ENCODE measurements around the gene KCNN2.

DNA sequence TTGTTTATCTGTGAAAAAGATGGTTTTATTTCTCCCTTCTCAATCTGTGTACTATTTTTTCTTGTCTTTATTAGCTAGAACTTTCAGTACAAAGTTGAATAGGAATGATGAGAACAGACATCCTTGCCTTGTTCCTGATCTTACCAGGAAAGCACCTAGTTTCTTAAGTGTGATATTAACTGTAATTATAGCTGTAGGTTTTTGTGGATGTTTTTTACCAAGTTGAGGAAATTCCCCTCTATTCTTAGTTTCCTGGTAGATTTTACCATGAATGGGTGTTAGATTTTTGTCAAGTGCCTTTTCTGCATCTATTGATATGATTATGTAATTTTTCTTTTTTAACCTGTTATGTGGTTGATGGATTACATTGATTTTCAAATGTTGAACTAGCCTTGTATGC, 68.7 kb downstream of the KCNN2 start:
- TF ChIP-seq, protein P1, sequence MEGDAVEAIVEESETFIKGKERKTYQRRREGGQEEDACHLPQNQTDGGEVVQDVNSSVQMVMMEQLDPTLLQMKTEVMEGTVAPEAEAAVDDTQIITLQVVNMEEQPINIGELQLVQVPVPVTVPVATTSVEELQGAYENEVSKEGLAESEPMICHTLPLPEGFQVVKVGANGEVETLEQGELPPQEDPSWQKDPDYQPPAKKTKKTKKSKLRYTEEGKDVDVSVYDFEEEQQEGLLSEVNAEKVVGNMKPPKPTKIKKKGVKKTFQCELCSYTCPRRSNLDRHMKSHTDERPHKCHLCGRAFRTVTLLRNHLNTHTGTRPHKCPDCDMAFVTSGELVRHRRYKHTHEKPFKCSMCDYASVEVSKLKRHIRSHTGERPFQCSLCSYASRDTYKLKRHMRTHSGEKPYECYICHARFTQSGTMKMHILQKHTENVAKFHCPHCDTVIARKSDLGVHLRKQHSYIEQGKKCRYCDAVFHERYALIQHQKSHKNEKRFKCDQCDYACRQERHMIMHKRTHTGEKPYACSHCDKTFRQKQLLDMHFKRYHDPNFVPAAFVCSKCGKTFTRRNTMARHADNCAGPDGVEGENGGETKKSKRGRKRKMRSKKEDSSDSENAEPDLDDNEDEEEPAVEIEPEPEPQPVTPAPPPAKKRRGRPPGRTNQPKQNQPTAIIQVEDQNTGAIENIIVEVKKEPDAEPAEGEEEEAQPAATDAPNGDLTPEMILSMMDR (IDR thresholded peaks at IDR 0.05) = no peak
- TF ChIP-seq POLR2A (IDR thresholded peaks at IDR 0.05) = no peak
